GM12864 (cell line): ENCODE data around the gene IFIT5.

Experiments used
- DNase-seq: peaks from one replicate; pipeline ENCODE4 v3.0.0-alpha.2; 2011; ENCODE audit warnings: low read depth
- H3K4me3 ChIP-seq: 2 replicates; pipeline ENCODE4 v1.5.1; 2011; ENCODE audit warnings: mild to moderate bottlenecking, low read depth, low read length, control low read depth
- CTCF ChIP-seq: IDR thresholded peaks from 2 replicates; pipeline ENCODE4 v1.5.1; 2011; ENCODE audit warnings: low read depth, mild to moderate bottlenecking, moderate library complexity, low read length, control low read depth, inconsistent platforms; ENCODE audit errors: missing control alignments

Gene IFIT5

GRCh38 chr10:89414146-89414878, at the start of gene IFIT5:
Gene IFIT5, plus strand, starts transcription at chr10:89414568. Its CDS starts 231 bp downstream, at chr10:89414799.
- TF ChIP-seq CTCF = no peak
- peak; percentile 76 for DNase-seq
- peak within 1 kb of the TSS; percentile 83 for H3K4me3 ChIP-seq

DNA sequence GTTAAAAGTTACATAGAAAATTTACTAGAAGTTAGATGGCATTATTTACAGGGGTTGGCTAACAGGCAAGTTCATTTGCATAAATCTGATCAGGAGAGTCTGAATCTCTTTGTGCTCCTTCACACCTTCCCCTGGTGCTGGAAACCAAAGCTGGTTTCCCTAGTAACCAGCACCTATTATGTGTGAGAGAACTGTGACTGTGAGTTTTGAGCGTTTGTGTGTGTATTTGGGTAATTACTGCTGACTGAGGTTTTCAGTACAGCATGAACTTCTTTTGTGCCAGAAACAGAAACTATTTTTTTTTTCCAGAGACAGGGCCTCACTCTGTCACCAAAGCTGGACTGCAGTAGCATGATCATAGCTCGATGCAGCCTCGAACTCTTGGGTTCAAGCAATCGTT, 46.8 kb upstream of the IFIT5 start:
- no peak overlapping the region for H3K4me3 ChIP-seq
- no peak for TF ChIP-seq CTCF
- no peak for DNase-seq

- no peak overlapping the region for H3K4me3 ChIP-seq
- DNase-seq = no peak
- no peak for TF ChIP-seq CTCF
Measured at GRCh38 chr10:89368129-89368528, 46.2 kb upstream of the IFIT5 start.

GRCh38 chr10:89369156-89370105, 44.9 kb upstream of the IFIT5 start:
- H3K4me3 ChIP-seq = no peak overlapping the region
- DNase-seq = no peak
- TF ChIP-seq CTCF = peak; percentile 51

DNA sequence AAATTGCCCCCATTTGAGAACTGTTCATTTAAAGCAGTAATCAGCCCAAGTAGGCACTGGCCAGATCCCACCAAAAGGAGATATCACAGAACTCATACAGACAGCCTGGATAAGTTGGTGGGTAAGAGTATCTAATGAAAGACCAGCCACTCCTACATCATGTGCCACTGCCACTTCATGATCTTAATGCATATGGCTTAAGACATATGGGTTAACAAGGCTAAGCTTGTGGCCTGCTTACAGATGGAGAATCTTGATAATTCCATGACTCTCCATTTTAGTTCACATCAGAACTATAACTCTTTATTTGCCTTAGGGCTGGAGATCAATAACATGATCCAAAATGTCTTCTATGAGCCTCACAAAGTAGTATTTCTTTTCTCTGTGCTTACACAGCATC, 43.3 kb upstream of the IFIT5 start:
- no peak overlapping the region for H3K4me3 ChIP-seq
- TF ChIP-seq CTCF = no peak
- no peak for DNase-seq

DNA sequence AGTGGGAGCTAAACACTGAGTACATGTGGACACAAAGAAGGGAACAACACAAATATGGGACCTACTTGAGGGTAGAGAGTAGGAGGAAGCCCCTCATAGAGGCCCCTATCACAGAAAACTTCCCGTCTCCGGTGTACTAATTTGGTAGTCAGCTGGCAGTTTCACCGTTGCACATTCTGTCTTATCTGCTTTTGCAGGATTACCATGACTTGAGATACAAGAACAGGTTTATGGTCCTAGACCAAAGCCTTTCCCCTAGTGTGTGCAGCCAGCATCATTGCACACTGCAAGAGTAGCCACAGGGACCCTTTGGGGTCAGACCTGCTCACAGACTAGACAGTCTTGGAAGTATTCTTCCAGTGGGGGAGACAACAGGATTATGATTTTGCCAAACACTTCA, 42.4 kb upstream of the IFIT5 start:
- no peak for DNase-seq
- no peak for TF ChIP-seq CTCF
- no peak overlapping the region for H3K4me3 ChIP-seq
